Measurements from ENCODE around the gene SMYD1.

The SMYD1 gene

GRCh38 chr2:88097192-88097591 lies 29.6 kb downstream of the SMYD1 start:
- no peak for TF ChIP-seq TCF12 (IDR thresholded peaks at IDR 0.05; ENCODE audit: low read depth)

DNA sequence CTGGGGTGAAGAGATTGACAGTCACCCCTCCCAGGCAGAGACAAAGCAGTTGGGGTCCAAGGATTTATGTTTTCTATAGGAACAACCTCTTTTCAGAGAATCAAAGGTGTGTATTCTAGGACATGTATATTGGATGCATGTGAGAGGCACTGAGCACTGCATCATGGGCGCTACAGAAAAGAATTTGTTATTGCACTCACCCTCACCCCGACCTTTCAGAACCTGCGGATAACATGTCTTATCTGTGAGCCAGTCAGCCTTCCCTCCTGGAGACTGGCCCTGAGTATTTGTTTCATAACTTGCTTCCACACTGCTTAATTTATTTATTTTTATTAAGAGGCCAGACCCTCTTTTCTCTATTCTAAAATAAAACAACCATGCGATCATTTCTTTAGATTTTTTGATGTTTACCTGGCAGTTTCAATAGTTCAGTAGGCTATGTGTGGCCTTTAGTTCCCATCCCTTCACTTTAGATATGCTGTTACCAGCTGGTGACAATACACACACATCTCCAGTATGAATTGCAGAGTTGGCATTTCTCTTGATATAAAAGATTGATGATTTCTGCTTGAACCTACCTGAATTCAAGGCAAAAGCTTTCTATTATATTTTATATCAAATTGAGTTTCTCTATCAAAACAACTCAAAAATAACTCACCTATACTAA lies 30.4 kb downstream of the SMYD1 start:
- no peak for TF ChIP-seq CEBPB (IDR thresholded peaks at IDR 0.05)
- no peak for TF ChIP-seq FOXM1 (IDR thresholded peaks at IDR 0.05; ENCODE audit: borderline replicate concordance, low read depth)
- TF ChIP-seq NFIC (IDR thresholded peaks at IDR 0.05) = no peak
- TF ChIP-seq USF1 (IDR thresholded peaks at IDR 0.05) = no peak
- TF ChIP-seq REST (IDR thresholded peaks at IDR 0.05; ENCODE audit: low read depth) = no peak
- no peak for TF ChIP-seq TEAD4 (IDR thresholded peaks at IDR 0.05)
- no peak for TF ChIP-seq TCF12 (IDR thresholded peaks at IDR 0.05; ENCODE audit: low read depth)
- no peak for TF ChIP-seq MAX (IDR thresholded peaks at IDR 0.05)
- TF ChIP-seq TAF1 (IDR thresholded peaks at IDR 0.05; ENCODE audit: low read depth) = no peak
- no peak for TF ChIP-seq ZBTB7A (IDR thresholded peaks at IDR 0.05; ENCODE audit: low read depth)
- no peak for TF ChIP-seq YY1 (IDR thresholded peaks at IDR 0.05; ENCODE audit: low read depth)
- TF ChIP-seq CREB1 (IDR thresholded peaks at IDR 0.05; ENCODE audit: low read depth) = no peak
- TF ChIP-seq EGR1 (IDR thresholded peaks at IDR 0.05) = no peak
- TF ChIP-seq EP300 (IDR thresholded peaks at IDR 0.05; ENCODE audit: borderline replicate concordance) = no peak
- TF ChIP-seq RAD21 (IDR thresholded peaks at IDR 0.05; ENCODE audit: low read depth) = no peak

DNA sequence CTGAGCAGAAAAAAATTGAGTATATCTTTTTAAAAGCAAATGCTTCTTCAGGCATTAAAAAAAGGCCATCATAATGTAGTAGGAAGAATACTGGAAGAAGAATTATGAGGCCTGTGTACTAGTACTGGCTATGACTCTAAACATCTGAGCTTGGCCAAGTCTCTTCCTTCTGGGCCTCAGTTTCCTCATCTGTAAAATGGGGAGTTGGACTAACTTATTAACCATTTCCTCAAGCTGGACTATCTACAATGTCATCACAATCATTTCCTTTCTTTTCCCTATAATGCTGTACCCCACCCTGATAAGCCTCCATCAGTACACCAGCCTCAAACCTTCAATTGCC lies 30.9 kb downstream of the SMYD1 start:
- TF ChIP-seq RAD21 (IDR thresholded peaks at IDR 0.05; ENCODE audit: low read depth) (no peak), FOXM1 (IDR thresholded peaks at IDR 0.05; ENCODE audit: borderline replicate concordance, low read depth) (no peak), USF1 (IDR thresholded peaks at IDR 0.05) (no peak), TAF1 (IDR thresholded peaks at IDR 0.05; ENCODE audit: low read depth) (no peak), EP300 (IDR thresholded peaks at IDR 0.05; ENCODE audit: borderline replicate concordance) (no peak), REST (IDR thresholded peaks at IDR 0.05; ENCODE audit: low read depth) (no peak), EGR1 (IDR thresholded peaks at IDR 0.05) (no peak)

DNA sequence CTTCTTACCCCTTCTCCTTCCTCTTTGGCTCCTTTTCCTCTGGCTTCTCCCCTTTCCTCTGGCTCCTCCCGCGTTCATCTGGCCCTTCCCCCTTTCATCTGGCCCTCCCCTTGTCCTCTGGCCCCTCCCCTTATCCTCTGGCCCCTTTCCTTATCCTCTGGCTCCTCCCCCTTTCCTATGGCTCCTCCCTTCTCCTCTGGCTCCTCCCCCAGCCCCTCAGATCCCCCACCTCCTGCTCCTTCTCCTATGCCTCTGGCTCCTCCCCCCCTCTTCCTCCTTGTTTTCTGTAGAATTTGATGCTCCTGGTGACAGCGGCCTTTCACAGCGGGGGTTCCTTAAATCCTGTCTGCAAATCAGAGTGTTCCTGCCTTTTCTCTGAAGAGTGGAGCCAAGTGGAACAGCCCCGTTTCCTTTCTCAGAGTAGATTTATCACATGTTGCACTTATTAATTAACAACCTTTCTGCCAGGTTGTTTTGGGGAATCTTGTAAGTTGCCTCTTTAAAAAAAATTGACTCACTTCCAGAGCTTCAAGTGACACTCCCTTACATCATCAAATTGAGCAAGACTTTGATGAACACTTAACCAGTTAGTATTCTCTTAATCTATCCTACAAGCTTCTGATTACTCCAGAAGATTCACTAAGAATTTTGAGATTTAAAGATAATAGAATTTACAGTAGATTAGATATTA lies 32.3 kb downstream of the SMYD1 start:
- TF ChIP-seq TCF12 (IDR thresholded peaks at IDR 0.05; ENCODE audit: low read depth) (no peak), ZBTB7A (IDR thresholded peaks at IDR 0.05; ENCODE audit: low read depth) (no peak), RAD21 (IDR thresholded peaks at IDR 0.05; ENCODE audit: low read depth) (no peak), NFIC (IDR thresholded peaks at IDR 0.05) (no peak), MAX (IDR thresholded peaks at IDR 0.05) (no peak), REST (IDR thresholded peaks at IDR 0.05; ENCODE audit: low read depth) (no peak), FOXM1 (IDR thresholded peaks at IDR 0.05; ENCODE audit: borderline replicate concordance, low read depth) (no peak), TEAD4 (IDR thresholded peaks at IDR 0.05) (no peak), EGR1 (IDR thresholded peaks at IDR 0.05) (no peak), EP300 (IDR thresholded peaks at IDR 0.05; ENCODE audit: borderline replicate concordance) (no peak), CEBPB (IDR thresholded peaks at IDR 0.05) (no peak)
